Fibroblast of villous mesenchyme (primary cell): ENCODE data around the gene CDH18. TPM values are rescaled to one million over a fixed set of nuclear protein-coding genes. Genes with fewer than 3 reads are reported as not detected.

ENCODE experiments used
- DNase-seq: peaks from one replicate; pipeline ENCODE4 v3.0.0-alpha.2; 2010; ENCODE audit warnings: low read depth
- H3K4me3 ChIP-seq: 2 replicates; pipeline ENCODE4 v1.5.1; 2011; ENCODE audit warnings: low read depth, mild to moderate bottlenecking, low read length
- total RNA-seq: library from RNA; depleted of rRNA; stranded (reverse); fragments of >200 nt; gene quantifications from 2 replicates; pipeline ENCODE4 v1.2.3, GENCODE V29; 2012
- TF ChIP-seq, protein P1 (sequence below): IDR thresholded peaks from 2 replicates; pipeline ENCODE4 v1.5.1; 2012; ENCODE audit warnings: low read depth, mild to moderate bottlenecking, low read length; ENCODE audit not compliant: insufficient read depth

Gene CDH18
- total RNA-seq, 1 donor: 0.43 TPM

GRCh38 chr5:19733612-19734495 is 254.1 kb downstream of the CDH18 start:
- no peak overlapping the region for H3K4me3 ChIP-seq
- DNase-seq: no peak
- TF ChIP-seq, protein P1, sequence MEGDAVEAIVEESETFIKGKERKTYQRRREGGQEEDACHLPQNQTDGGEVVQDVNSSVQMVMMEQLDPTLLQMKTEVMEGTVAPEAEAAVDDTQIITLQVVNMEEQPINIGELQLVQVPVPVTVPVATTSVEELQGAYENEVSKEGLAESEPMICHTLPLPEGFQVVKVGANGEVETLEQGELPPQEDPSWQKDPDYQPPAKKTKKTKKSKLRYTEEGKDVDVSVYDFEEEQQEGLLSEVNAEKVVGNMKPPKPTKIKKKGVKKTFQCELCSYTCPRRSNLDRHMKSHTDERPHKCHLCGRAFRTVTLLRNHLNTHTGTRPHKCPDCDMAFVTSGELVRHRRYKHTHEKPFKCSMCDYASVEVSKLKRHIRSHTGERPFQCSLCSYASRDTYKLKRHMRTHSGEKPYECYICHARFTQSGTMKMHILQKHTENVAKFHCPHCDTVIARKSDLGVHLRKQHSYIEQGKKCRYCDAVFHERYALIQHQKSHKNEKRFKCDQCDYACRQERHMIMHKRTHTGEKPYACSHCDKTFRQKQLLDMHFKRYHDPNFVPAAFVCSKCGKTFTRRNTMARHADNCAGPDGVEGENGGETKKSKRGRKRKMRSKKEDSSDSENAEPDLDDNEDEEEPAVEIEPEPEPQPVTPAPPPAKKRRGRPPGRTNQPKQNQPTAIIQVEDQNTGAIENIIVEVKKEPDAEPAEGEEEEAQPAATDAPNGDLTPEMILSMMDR: no peak

GRCh38 chr5:19728571-19728970 is 259.4 kb downstream of the CDH18 start:
- DNase-seq: no peak
- no peak overlapping the region for H3K4me3 ChIP-seq
- TF ChIP-seq, protein P1: no peak

- TF ChIP-seq, protein P1: no peak
- DNase-seq: no peak
- H3K4me3 ChIP-seq: no peak overlapping the region
Observed at GRCh38 chr5:19719109-19719508, 268.9 kb downstream of the CDH18 start.

- DNase-seq: no peak
- TF ChIP-seq, protein P1: no peak
- H3K4me3 ChIP-seq: no peak overlapping the region
Observed at GRCh38 chr5:19713740-19714139, 274.3 kb downstream of the CDH18 start.

- no peak overlapping the region for H3K4me3 ChIP-seq
- TF ChIP-seq, protein P1: no peak
- DNase-seq: no peak
Observed at GRCh38 chr5:19709403-19709802, 278.6 kb downstream of the CDH18 start.

GRCh38 chr5:19706776-19707175 is 281.2 kb downstream of the CDH18 start:
- TF ChIP-seq, protein P1: no peak
- no peak overlapping the region for H3K4me3 ChIP-seq
- no peak for DNase-seq

- no peak overlapping the region for H3K4me3 ChIP-seq
- TF ChIP-seq, protein P1: no peak
- DNase-seq: no peak
Observed at GRCh38 chr5:19701731-19702130, 286.3 kb downstream of the CDH18 start.
